Ovary (tissue), 9 donors: Measurements from ENCODE around the gene ADCY9. TPM values are rescaled to one million over a fixed set of nuclear protein-coding genes. Genes with fewer than 3 reads are reported as not detected.
"Not testable (repeated sequence)": the region's sequence is repeated elsewhere in the genome, so short reads cannot be mapped to it uniquely, and the experiment has no call there.

Source experiments
- DNase-seq, 5 donors: peaks; one replicate each; pipeline ENCODE4 v3.0.0-alpha.2; 2019 to 2020
- H3K27ac ChIP-seq, 2 donors: fragments of 200-600 bp; one replicate each; pipeline versions ENCODE4 v1.5.1 to v1.8.0; 2019 to 2022
- H3K27me3 ChIP-seq: fragments of 200-600 bp; one replicate; pipeline ENCODE4 v1.8.0; 2022
- H3K36me3 ChIP-seq: fragments of 200-600 bp; sonication (generic); one replicate; pipeline ENCODE4 v1.5.1; 2019
- H3K4me1 ChIP-seq: one replicate; pipeline ENCODE4 v1.8.1; 2013; ENCODE audit warnings: mild to moderate bottlenecking, moderate library complexity; ENCODE audit not compliant: insufficient read depth
- H3K4me3 ChIP-seq: fragments of 200-600 bp; sonication (generic); one replicate; pipeline ENCODE4 v1.5.1; 2017
- H3K9me3 ChIP-seq, 2 donors: fragments of 200-600 bp in 1 of 2; sonication (generic) in 1 of 2; one replicate each; pipeline versions ENCODE4 v1.5.1 to v1.8.1; 2013 to 2019; ENCODE audit warnings: mild to moderate bottlenecking in 1 of 2, moderate library complexity in 1 of 2
- CTCF ChIP-seq, 3 donors: fragments of 450-650 bp in 2 of 3; fragments of 200-600 bp in 1 of 3; IDR thresholded peaks; one replicate each; pipeline versions ENCODE4 v1.5.1 to v1.8.0; 2016 to 2022; ENCODE audit warnings: antibody characterized with exemption in 3 of 3, mild to moderate bottlenecking in 1 of 3
- EP300 ChIP-seq: sonication (generic); formaldehyde crosslinking; IDR thresholded peaks from one replicate; pipeline ENCODE4 v1.6.1; 2017; ENCODE audit warnings: antibody characterized with exemption
- POLR2A ChIP-seq: fragments of 450-650 bp; IDR thresholded peaks from one replicate; pipeline ENCODE4 v1.6.1; 2017; ENCODE audit warnings: antibody characterized with exemption, mild to moderate bottlenecking, moderate library complexity
- WGBS, 3 donors: extraction: QIAGEN DNeasy Blood & Tissue Kit in 1 of 3; methylation state at CpG; one replicate each; pipeline versions ENCODE4 v1.1.5 to v1.1.7; 2013 to 2017; 5-methylcytosine and 5-hydroxymethylcytosine counted together
- intact Hi-C, 4 donors: fragments of 100-400 bp; cut with DNase I; formaldehyde crosslinking; loops; one replicate each; pipeline versions ENCODE4 v1.11.0 to v1.15.1; 2022 to 2023
- polyA plus RNA-seq, 2 donors: library from polyadenylated mRNA; stranded (reverse); fragments of 200-250 nt in 1 of 2; fragments of 350-450 nt in 1 of 2; fragmentation: Illumina TruSeq in 1 of 2; extraction: RNeasy Lipid Tissue Mini Kit (QIAGEN cat#74804) in 1 of 2; gene quantifications; one replicate each; pipeline ENCODE4 v1.2.3, GENCODE V29; 2013 to 2014
- total RNA-seq, 7 donors: library from RNA; depleted of rRNA in 2 of 7; stranded (reverse); fragments of >200 nt in 2 of 7; fragmentation: NEBNext Ultra II Directional in 3 of 7; extraction: Animal tissue kit (Norgen Biotek cat#: 25700) in 3 of 7; gene quantifications; one replicate each; pipeline versions ENCODE4 v1.1.0 to v1.2.4, GENCODE V29; 2016 to 2023
- donor health status: DM: no; HTN: no; CAD: no; lungs with moderate emphysema.
- donor health status: DM: no; HTN: no; CAD: no.
- donor health status: Bipolar disorder and iron deficiency.
- donor health status: DM: yes; HTN: yes; CAD: no.
- donor health status: DM: no; HTN: no; CAD: no.
- donor health status: DM: yes; HTN: yes; CAD: no.

Gene ADCY9
- total and polyA plus RNA-seq, 9 donors = 10.7 to 31.3 (median 23.3) TPM

GRCh38 chr16:3963203-3963602, 153.0 kb downstream of the ADCY9 start:
- H3K9me3 ChIP-seq = no peaks in the 10 kb centered on the region
- H3K36me3 ChIP-seq = no peaks in the 10 kb centered on the region
- TF ChIP-seq CTCF (IDR thresholded peaks at IDR 0.05) (no peak), POLR2A (no peak), EP300 (no peak)
- intact Hi-C loops = no loop called here
- no peak overlapping the region for H3K4me3 ChIP-seq
- H3K27ac ChIP-seq = peak overlapping the region in 1 of 2 donors; percentile 27
- 44 to 71% (median 68%) methylated on average over 17 of the region's 17 CpGs for WGBS, 3 donors
- no peaks in the 10 kb centered on the region for H3K27me3 ChIP-seq
- H3K4me1 ChIP-seq = peaks cover 2% of the 10 kb centered on the region
- no peak for DNase-seq

- intact Hi-C loops = no loop called here
- Histone ChIP-seq H3K27me3 (no peaks in the 10 kb centered on the region), H3K9me3 (no peaks in the 10 kb centered on the region), H3K4me1 (peaks cover 2% of the 10 kb centered on the region), H3K4me3 (no peak overlapping the region), H3K36me3 (no peaks in the 10 kb centered on the region), H3K27ac (peak overlapping the region in 1 of 2 donors; percentile 76)
- DNase-seq = no peak
- no peak for TF ChIP-seq EP300
- no peak for TF ChIP-seq CTCF (IDR thresholded peaks at IDR 0.05)
- no peak for TF ChIP-seq POLR2A
- WGBS, 3 donors = 60 to 75% (median 68%) methylated on average over 11 of the region's 11 CpGs
Measured at GRCh38 chr16:3961449-3961849, 154.8 kb downstream of the ADCY9 start.

- Histone ChIP-seq H3K27ac (peak overlapping the region in 1 of 2 donors; percentile 76), H3K4me3 (peak overlapping the region; percentile 28)
- H3K4me1 ChIP-seq, H3K36me3 ChIP-seq, intact Hi-C loops, DNase-seq, H3K27me3 ChIP-seq, H3K9me3 ChIP-seq: not testable (repeated sequence)
- WGBS, 3 donors = 19 to 25% (median 19%) methylated on average over 14 of the region's 14 CpGs
Measured at GRCh38 chr16:3959926-3960590, 156.2 kb downstream of the ADCY9 start.

- Histone ChIP-seq H3K4me3 (no peak overlapping the region), H3K4me1 (peaks cover 2% of the 10 kb centered on the region), H3K27ac (no peak overlapping the region), H3K9me3 (no peaks in the 10 kb centered on the region), H3K36me3 (no peaks in the 10 kb centered on the region), H3K27me3 (no peaks in the 10 kb centered on the region)
- no peak for DNase-seq
- 66 to 68% (median 67%) methylated on average over 3 of the region's 3 CpGs for WGBS, 3 donors
- TF ChIP-seq CTCF (IDR thresholded peaks at IDR 0.05) (no peak), EP300 (no peak), POLR2A (no peak)
- intact Hi-C loops = no loop called here
Measured at GRCh38 chr16:3959148-3959547, 157.1 kb downstream of the ADCY9 start.

- Histone ChIP-seq H3K9me3 (no peaks in the 10 kb centered on the region), H3K27ac (no peak overlapping the region), H3K36me3 (no peaks in the 10 kb centered on the region), H3K27me3 (no peaks in the 10 kb centered on the region), H3K4me3 (no peak overlapping the region), H3K4me1 (peaks cover 7% of the 10 kb centered on the region)
- DNase-seq = no peak
- WGBS, 3 donors = 69 to 83% (median 75%) methylated on average over 23 of the region's 23 CpGs
- TF ChIP-seq EP300 = no peak
- no peak for TF ChIP-seq CTCF (IDR thresholded peaks at IDR 0.05)
- no peak for TF ChIP-seq POLR2A
- intact Hi-C loops = no loop called here
Measured at GRCh38 chr16:3957344-3957980, 158.8 kb downstream of the ADCY9 start.
